SH-SY5Y (cell line): ENCODE measurements around the gene LYRM2.

ENCODE experiments used
- GATA2 ChIP-seq: IDR thresholded peaks from 2 replicates; pipeline ENCODE4 v1.6.1; 2011; ENCODE audit warnings: mild to moderate bottlenecking, low read depth, low read length
- GATA3 ChIP-seq: IDR thresholded peaks from 2 replicates; pipeline ENCODE4 v1.6.1; 2011; ENCODE audit warnings: low read depth, mild to moderate bottlenecking, low read length, moderate library complexity

DNA sequence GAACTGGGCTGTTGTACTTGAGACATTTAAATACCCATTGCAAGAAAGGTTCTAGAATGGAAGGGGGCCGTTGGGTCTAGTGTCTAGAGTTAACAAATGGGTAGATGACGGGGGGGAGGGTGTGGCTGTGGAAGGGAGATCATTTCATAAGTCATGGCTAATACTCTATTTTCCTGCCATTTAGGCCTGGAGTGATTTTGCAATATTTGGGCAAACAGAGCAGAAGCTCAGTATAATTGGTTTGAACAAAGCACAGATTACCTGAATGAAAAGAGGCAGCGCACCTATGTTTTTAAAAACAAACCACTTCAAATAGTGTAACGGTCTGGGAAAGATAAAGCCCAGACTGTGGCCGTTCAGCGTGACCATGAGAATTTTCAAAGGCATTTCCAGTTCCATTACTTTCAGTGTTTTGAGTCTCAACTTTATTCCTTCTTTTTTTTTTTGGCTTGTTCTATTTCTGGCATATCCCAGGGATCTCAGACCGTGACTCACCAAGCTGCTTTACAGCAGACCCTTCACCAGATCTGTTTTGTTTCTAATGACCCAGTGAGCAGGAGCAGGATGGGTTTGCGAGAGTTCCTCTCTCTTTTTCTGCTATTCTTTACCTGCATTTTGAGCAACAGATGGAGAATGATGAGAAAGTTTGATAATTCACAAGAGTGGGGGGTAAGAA lies 73.7 kb downstream of the LYRM2 start:
- TF ChIP-seq GATA3 (no peak), GATA2 (no peak)
